ENCODE data around the gene THSD4.

DNA sequence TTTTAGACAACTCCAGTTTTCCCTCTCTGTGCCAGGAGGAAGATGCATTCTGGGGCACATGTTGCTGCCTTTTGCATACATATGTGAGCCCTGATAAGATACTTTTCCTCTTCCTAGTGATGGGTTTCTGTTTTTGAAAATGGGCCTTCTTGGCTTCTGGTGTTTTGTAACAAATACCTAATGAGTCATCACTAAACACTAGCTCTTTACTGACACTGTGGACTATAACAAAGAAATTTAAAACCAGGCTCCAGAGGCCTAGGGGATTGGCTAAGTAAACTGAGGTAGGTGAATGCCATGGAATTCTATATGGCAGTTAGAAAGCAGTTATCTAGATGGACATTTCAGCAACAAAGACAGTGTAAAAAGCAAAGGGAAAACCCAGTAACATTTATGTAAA is 601.7 kb downstream of the THSD4 start:
- TF ChIP-seq, protein P1, sequence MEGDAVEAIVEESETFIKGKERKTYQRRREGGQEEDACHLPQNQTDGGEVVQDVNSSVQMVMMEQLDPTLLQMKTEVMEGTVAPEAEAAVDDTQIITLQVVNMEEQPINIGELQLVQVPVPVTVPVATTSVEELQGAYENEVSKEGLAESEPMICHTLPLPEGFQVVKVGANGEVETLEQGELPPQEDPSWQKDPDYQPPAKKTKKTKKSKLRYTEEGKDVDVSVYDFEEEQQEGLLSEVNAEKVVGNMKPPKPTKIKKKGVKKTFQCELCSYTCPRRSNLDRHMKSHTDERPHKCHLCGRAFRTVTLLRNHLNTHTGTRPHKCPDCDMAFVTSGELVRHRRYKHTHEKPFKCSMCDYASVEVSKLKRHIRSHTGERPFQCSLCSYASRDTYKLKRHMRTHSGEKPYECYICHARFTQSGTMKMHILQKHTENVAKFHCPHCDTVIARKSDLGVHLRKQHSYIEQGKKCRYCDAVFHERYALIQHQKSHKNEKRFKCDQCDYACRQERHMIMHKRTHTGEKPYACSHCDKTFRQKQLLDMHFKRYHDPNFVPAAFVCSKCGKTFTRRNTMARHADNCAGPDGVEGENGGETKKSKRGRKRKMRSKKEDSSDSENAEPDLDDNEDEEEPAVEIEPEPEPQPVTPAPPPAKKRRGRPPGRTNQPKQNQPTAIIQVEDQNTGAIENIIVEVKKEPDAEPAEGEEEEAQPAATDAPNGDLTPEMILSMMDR (conservative IDR thresholded peaks at IDR 0.05; ENCODE audit: low read depth, low read length): no peak
- TF ChIP-seq EZH2phosphoT487 (IDR thresholded peaks at IDR 0.05; ENCODE audit: borderline replicate concordance, low read length) (no peak), EZH2 (IDR thresholded peaks at IDR 0.05; ENCODE audit: low read length, unreplicated experiment) (no peak)
